ENCODE measurements around the gene ATXN1. TPM values are rescaled to one million over a fixed set of nuclear protein-coding genes. Genes with fewer than 3 reads are reported as not detected.

The ATXN1 gene
- total and polyA plus RNA-seq, 2 experiments from 2014 or later, result 4.8 to 9.1 TPM

DNA sequence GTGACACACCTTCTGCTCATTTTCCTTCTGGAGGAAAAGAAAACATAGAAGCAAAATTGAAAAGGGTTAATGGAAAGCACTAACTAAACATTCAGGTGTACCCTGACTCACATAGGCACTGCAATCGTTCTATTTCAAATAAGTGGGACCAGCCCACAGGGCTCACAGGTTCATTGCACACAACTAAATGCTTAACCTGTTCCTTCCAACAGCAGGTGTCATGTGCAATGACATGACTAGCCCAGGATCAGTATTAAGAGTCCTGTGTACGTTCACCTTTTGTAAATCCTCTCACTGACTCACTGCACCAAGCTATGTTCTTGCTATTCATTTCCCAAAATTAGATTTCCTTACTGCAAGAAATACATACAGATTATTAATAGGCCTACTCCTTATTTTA, 371.6 kb downstream of the ATXN1 start:
- Histone ChIP-seq H3K27me3 (ENCODE audit: insufficient read depth) (no peaks in the 10 kb centered on the region), H3K36me3 (ENCODE audit: insufficient read depth) (no peaks in the 10 kb centered on the region), H3K4me1 (ENCODE audit: insufficient read depth) (no peaks in the 10 kb centered on the region), H3K27ac (ENCODE audit: low read depth) (no peak overlapping the region), H2AFZ (no peak overlapping the region), H4K20me1 (replicated peaks; ENCODE audit: insufficient read depth) (no peaks in the 10 kb centered on the region; the same call in 1 of the 2 replicates), H3K9me2 (ENCODE audit: insufficient read depth) (no peaks in the 10 kb centered on the region), H3K4me3 (no peak overlapping the region), H3F3A (replicated peaks; ENCODE audit: low read depth) (no peaks in the 10 kb centered on the region), H3K79me2 (replicated peaks; ENCODE audit: insufficient read depth) (no peaks in the 10 kb centered on the region), H3K4me2 (no peak overlapping the region)
- no peaks in the 10 kb centered on the region for H3K36me3 Mint-ChIP-seq (ENCODE audit: low read depth)
- no peaks in the 10 kb centered on the region for H3K9me3 Mint-ChIP-seq
- ATAC-seq (no peak), DNase-seq (ENCODE audit: low spot score) (no peak)
- no peak for TF ChIP-seq EZH2 (IDR thresholded peaks at IDR 0.05; ENCODE audit: low read depth, unreplicated experiment)
- TF ChIP-seq NANOG (IDR thresholded peaks at IDR 0.05; ENCODE audit: borderline replicate concordance), result no peak
- no peak for TF ChIP-seq JUNB (IDR thresholded peaks at IDR 0.05; ENCODE audit: unreplicated experiment)
- no peak for TF ChIP-seq ZNF114 (CRISPR knock-in tag; IDR thresholded peaks at IDR 0.05)
- no peak for TF ChIP-seq CREB1 (CRISPR knock-in tag; IDR thresholded peaks at IDR 0.05; ENCODE audit: low read depth)
- TF ChIP-seq, protein P1, sequence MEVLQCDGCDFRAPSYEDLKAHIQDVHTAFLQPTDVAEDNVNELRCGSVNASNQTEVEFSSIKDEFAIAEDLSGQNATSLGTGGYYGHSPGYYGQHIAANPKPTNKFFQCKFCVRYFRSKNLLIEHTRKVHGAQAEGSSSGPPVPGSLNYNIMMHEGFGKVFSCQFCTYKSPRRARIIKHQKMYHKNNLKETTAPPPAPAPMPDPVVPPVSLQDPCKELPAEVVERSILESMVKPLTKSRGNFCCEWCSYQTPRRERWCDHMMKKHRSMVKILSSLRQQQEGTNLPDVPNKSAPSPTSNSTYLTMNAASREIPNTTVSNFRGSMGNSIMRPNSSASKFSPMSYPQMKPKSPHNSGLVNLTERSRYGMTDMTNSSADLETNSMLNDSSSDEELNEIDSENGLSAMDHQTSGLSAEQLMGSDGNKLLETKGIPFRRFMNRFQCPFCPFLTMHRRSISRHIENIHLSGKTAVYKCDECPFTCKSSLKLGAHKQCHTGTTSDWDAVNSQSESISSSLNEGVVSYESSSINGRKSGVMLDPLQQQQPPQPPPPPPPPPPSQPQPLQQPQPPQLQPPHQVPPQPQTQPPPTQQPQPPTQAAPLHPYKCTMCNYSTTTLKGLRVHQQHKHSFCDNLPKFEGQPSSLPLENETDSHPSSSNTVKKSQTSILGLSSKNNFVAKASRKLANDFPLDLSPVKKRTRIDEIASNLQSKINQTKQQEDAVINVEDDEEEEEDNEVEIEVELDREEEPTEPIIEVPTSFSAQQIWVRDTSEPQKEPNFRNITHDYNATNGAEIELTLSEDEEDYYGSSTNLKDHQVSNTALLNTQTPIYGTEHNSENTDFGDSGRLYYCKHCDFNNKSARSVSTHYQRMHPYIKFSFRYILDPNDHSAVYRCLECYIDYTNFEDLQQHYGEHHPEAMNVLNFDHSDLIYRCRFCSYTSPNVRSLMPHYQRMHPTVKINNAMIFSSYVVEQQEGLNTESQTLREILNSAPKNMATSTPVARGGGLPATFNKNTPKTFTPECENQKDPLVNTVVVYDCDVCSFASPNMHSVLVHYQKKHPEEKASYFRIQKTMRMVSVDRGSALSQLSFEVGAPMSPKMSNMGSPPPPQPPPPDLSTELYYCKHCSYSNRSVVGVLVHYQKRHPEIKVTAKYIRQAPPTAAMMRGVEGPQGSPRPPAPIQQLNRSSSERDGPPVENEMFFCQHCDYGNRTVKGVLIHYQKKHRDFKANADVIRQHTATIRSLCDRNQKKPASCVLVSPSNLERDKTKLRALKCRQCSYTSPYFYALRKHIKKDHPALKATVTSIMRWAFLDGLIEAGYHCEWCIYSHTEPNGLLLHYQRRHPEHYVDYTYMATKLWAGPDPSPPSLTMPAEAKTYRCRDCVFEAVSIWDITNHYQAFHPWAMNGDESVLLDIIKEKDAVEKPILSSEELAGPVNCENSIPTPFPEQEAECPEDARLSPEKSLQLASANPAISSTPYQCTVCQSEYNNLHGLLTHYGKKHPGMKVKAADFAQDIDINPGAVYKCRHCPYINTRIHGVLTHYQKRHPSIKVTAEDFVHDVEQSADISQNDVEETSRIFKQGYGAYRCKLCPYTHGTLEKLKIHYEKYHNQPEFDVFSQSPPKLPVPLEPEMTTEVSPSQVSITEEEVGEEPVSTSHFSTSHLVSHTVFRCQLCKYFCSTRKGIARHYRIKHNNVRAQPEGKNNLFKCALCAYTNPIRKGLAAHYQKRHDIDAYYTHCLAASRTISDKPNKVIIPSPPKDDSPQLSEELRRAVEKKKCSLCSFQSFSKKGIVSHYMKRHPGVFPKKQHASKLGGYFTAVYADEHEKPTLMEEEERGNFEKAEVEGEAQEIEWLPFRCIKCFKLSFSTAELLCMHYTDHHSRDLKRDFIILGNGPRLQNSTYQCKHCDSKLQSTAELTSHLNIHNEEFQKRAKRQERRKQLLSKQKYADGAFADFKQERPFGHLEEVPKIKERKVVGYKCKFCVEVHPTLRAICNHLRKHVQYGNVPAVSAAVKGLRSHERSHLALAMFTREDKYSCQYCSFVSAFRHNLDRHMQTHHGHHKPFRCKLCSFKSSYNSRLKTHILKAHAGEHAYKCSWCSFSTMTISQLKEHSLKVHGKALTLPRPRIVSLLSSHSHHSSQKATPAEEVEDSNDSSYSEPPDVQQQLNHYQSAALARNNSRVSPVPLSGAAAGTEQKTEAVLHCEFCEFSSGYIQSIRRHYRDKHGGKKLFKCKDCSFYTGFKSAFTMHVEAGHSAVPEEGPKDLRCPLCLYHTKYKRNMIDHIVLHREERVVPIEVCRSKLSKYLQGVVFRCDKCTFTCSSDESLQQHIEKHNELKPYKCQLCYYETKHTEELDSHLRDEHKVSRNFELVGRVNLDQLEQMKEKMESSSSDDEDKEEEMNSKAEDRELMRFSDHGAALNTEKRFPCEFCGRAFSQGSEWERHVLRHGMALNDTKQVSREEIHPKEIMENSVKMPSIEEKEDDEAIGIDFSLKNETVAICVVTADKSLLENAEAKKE (CRISPR knock-in tag; IDR thresholded peaks at IDR 0.05), result no peak
- TF ChIP-seq POLR2AphosphoS5 (IDR thresholded peaks at IDR 0.05; ENCODE audit: low read depth), result no peak
- TF ChIP-seq ETS1 (IDR thresholded peaks at IDR 0.05), result no peak
- no peak for TF ChIP-seq STAT1 (IDR thresholded peaks at IDR 0.05; ENCODE audit: unreplicated experiment)
- no peak for TF ChIP-seq ZNF331 (CRISPR knock-in tag; IDR thresholded peaks at IDR 0.05; ENCODE audit: low read depth)
- TF ChIP-seq EZH2phosphoT487 (IDR thresholded peaks at IDR 0.05; ENCODE audit: unreplicated experiment), result no peak
- TF ChIP-seq, protein P2, sequence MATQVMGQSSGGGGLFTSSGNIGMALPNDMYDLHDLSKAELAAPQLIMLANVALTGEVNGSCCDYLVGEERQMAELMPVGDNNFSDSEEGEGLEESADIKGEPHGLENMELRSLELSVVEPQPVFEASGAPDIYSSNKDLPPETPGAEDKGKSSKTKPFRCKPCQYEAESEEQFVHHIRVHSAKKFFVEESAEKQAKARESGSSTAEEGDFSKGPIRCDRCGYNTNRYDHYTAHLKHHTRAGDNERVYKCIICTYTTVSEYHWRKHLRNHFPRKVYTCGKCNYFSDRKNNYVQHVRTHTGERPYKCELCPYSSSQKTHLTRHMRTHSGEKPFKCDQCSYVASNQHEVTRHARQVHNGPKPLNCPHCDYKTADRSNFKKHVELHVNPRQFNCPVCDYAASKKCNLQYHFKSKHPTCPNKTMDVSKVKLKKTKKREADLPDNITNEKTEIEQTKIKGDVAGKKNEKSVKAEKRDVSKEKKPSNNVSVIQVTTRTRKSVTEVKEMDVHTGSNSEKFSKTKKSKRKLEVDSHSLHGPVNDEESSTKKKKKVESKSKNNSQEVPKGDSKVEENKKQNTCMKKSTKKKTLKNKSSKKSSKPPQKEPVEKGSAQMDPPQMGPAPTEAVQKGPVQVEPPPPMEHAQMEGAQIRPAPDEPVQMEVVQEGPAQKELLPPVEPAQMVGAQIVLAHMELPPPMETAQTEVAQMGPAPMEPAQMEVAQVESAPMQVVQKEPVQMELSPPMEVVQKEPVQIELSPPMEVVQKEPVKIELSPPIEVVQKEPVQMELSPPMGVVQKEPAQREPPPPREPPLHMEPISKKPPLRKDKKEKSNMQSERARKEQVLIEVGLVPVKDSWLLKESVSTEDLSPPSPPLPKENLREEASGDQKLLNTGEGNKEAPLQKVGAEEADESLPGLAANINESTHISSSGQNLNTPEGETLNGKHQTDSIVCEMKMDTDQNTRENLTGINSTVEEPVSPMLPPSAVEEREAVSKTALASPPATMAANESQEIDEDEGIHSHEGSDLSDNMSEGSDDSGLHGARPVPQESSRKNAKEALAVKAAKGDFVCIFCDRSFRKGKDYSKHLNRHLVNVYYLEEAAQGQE (IDR thresholded peaks at IDR 0.05; ENCODE audit: unreplicated experiment), result no peak
- TF ChIP-seq, protein P3, sequence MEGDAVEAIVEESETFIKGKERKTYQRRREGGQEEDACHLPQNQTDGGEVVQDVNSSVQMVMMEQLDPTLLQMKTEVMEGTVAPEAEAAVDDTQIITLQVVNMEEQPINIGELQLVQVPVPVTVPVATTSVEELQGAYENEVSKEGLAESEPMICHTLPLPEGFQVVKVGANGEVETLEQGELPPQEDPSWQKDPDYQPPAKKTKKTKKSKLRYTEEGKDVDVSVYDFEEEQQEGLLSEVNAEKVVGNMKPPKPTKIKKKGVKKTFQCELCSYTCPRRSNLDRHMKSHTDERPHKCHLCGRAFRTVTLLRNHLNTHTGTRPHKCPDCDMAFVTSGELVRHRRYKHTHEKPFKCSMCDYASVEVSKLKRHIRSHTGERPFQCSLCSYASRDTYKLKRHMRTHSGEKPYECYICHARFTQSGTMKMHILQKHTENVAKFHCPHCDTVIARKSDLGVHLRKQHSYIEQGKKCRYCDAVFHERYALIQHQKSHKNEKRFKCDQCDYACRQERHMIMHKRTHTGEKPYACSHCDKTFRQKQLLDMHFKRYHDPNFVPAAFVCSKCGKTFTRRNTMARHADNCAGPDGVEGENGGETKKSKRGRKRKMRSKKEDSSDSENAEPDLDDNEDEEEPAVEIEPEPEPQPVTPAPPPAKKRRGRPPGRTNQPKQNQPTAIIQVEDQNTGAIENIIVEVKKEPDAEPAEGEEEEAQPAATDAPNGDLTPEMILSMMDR (conservative IDR thresholded peaks at IDR 0.05; ENCODE audit: low read depth in 2 of 2), result no peak
- no peak overlapping the region for H3K27ac Mint-ChIP-seq
- no peaks in the 10 kb centered on the region for H3K4me1 Mint-ChIP-seq
- H3K4me3 Mint-ChIP-seq, result no peak overlapping the region
- H3K27me3 Mint-ChIP-seq (ENCODE audit: insufficient read depth, low read depth, poor library complexity), result no peaks in the 10 kb centered on the region

All from GM23338 (cell line).